BLaER1 treated with 17β-estradiol and CSF1 and Interleukin-3, amounts not matched to agents 10 nM and 100 nM (cell line): Measurements from ENCODE around the gene MIEN1.
A peak's percentile ranks its signal among the peaks of the same experiment; 100 is the strongest.

Source experiments
- H3K27ac ChIP-seq, 11 experiments: shearing (Covaris generic); formaldehyde crosslinking; 2 replicates each; pipeline ENCODE4 v1.8.1; 2022
- H3K27me3 ChIP-seq, 11 experiments: shearing (Covaris generic); formaldehyde crosslinking; 2 replicates each; pipeline ENCODE4 v1.8.1; 2022
- H3K36me3 ChIP-seq, 11 experiments: shearing (Covaris generic); formaldehyde crosslinking; 2 replicates each; pipeline ENCODE4 v1.8.1; 2022
- H3K4me1 ChIP-seq, 10 experiments: shearing (Covaris generic); formaldehyde crosslinking; 2 replicates each; pipeline ENCODE4 v1.8.1; 2022
- H3K4me2 ChIP-seq, 11 experiments: shearing (Covaris generic); formaldehyde crosslinking; 2 replicates each; pipeline ENCODE4 v1.8.1; 2022
- H3K4me3 ChIP-seq, 10 experiments: shearing (Covaris generic); formaldehyde crosslinking; 2 replicates each; pipeline ENCODE4 v1.8.1; 2022
- H3K9ac ChIP-seq, 11 experiments: shearing (Covaris generic); formaldehyde crosslinking; 2 replicates each; pipeline ENCODE4 v1.8.1; 2022
- H3K9me3 ChIP-seq, 11 experiments: shearing (Covaris generic); formaldehyde crosslinking; replicated peaks in 1 of 11; 2 replicates each; pipeline ENCODE4 v1.8.1; 2022
- H4K20me1 ChIP-seq, 11 experiments: shearing (Covaris generic); formaldehyde crosslinking; 2 replicates each; pipeline ENCODE4 v1.8.1; 2022
- Cebpa-rat ChIP-seq, 11 experiments: shearing (Covaris generic); IDR thresholded peaks; 2 replicates each; pipeline ENCODE4 v1.8.1; 2022

The MIEN1 gene

GRCh38 chr17:39757176-39757662 lies 26.9 kb upstream of the MIEN1 start:
- peak overlapping the region in 4 of 11 experiments; percentile 98 to 100 (median 98); a peak in 6 of 22 replicates for H3K27ac ChIP-seq
- peaks cover 65 to 82% (median 76%) of the 10 kb centered on the region in 10 experiments for H3K4me1 ChIP-seq

GRCh38 chr17:39756380-39757079 lies 26.2 kb upstream of the MIEN1 start:
- Histone ChIP-seq H3K9ac (peak overlapping the region in 7 of 11 experiments; percentile 85 to 96 (median 93); a peak in 13 of 22 replicates), H3K27ac (peak overlapping the region in 9 of 11 experiments; percentile 96 to 100 (median 98); a peak in 18 of 22 replicates), H3K4me1 (peaks cover 62 to 82% (median 77%) of the 10 kb centered on the region in 10 experiments), H3K9me3 (no peaks in the 10 kb centered on the region), H3K27me3 (peaks cover 0 to 9% (median 0%) of the 10 kb centered on the region in 11 experiments; a peak in 2 of 22 replicates), H3K4me2 (peak overlapping the region; percentile 86 to 98 (median 94)), H3K4me3 (peak overlapping the region in 3 of 10 experiments; percentile 45 to 63 (median 56); a peak in 5 of 20 replicates), H4K20me1 (no peaks in the 10 kb centered on the region), H3K36me3 (no peaks in the 10 kb centered on the region)
- TF ChIP-seq Cebpa-rat (IDR thresholded peaks at IDR 0.05): no peak

More at GRCh38 chr17:39757176-39757662, 26.9 kb upstream of the MIEN1 start:
- TF ChIP-seq Cebpa-rat (IDR thresholded peaks at IDR 0.05): no peak
- Histone ChIP-seq H3K9me3 (no peaks in the 10 kb centered on the region), H3K27me3 (peaks cover 0 to 9% (median 0%) of the 10 kb centered on the region in 11 experiments; a peak in 2 of 22 replicates), H3K4me3 (no peak overlapping the region), H3K9ac (0 out of 22 replicates have a peak overlapping the region, but pooled peaks of 1 of the 11 experiments have one; percentile 96), H3K36me3 (no peaks in the 10 kb centered on the region), H4K20me1 (no peaks in the 10 kb centered on the region), H3K4me2 (peak overlapping the region; percentile 86 to 98 (median 94))

GRCh38 chr17:39755554-39756379 lies 25.4 kb upstream of the MIEN1 start:
- H3K9me3 ChIP-seq: no peaks in the 10 kb centered on the region
- no peak for TF ChIP-seq Cebpa-rat (IDR thresholded peaks at IDR 0.05)

GRCh38 chr17:39754958-39755553 lies 24.7 kb upstream of the MIEN1 start:
- TF ChIP-seq Cebpa-rat (IDR thresholded peaks at IDR 0.05): no peak
- peak overlapping the region; percentile 87 to 100 (median 98) for H3K27ac ChIP-seq
- peak overlapping the region; percentile 85 to 96 (median 92) for H3K9ac ChIP-seq

More at GRCh38 chr17:39755554-39756379, 25.4 kb upstream of the MIEN1 start:
- Histone ChIP-seq H3K36me3 (no peaks in the 10 kb centered on the region), H3K9ac (peak overlapping the region; percentile 85 to 96 (median 92); a peak in 21 of 22 replicates), H3K27ac (peak overlapping the region; percentile 87 to 100 (median 98); a peak in 21 of 22 replicates), H3K4me3 (peak overlapping the region in 7 of 10 experiments; percentile 45 to 69 (median 57); a peak in 12 of 20 replicates), H4K20me1 (no peaks in the 10 kb centered on the region), H3K4me1 (peaks cover 62 to 84% (median 78%) of the 10 kb centered on the region in 10 experiments), H3K4me2 (peak overlapping the region; percentile 86 to 98 (median 94)), H3K27me3 (peaks cover 0 to 9% (median 0%) of the 10 kb centered on the region in 11 experiments; a peak in 2 of 22 replicates)

GRCh38 chr17:39754161-39754957 lies 24.0 kb upstream of the MIEN1 start:
- H4K20me1 ChIP-seq: no peaks in the 10 kb centered on the region
- peak overlapping the region; percentile 87 to 100 (median 98) for H3K27ac ChIP-seq
- peaks cover 0 to 9% (median 0%) of the 10 kb centered on the region in 11 experiments; a peak in 2 of 22 replicates for H3K27me3 ChIP-seq
- no peaks in the 10 kb centered on the region for H3K9me3 ChIP-seq
- no peak for TF ChIP-seq Cebpa-rat (IDR thresholded peaks at IDR 0.05)
- H3K9ac ChIP-seq: peak overlapping the region; percentile 85 to 96 (median 92)
- H3K4me1 ChIP-seq: peaks cover 57 to 85% (median 80%) of the 10 kb centered on the region in 10 experiments
- peak overlapping the region; percentile 90 to 98 (median 94) for H3K4me2 ChIP-seq
- H3K4me3 ChIP-seq: peak overlapping the region; percentile 45 to 69 (median 58)
- H3K36me3 ChIP-seq: no peaks in the 10 kb centered on the region

More at GRCh38 chr17:39754958-39755553, 24.7 kb upstream of the MIEN1 start:
- Histone ChIP-seq H3K27me3 (peaks cover 0 to 9% (median 0%) of the 10 kb centered on the region in 11 experiments; a peak in 2 of 22 replicates), H3K9me3 (no peaks in the 10 kb centered on the region), H3K4me1 (peaks cover 62 to 90% (median 83%) of the 10 kb centered on the region in 10 experiments), H3K4me2 (peak overlapping the region; percentile 86 to 98 (median 94)), H3K4me3 (peak overlapping the region; percentile 45 to 69 (median 56)), H3K36me3 (no peaks in the 10 kb centered on the region), H4K20me1 (no peaks in the 10 kb centered on the region)

GRCh38 chr17:39753514-39754160 lies 23.3 kb upstream of the MIEN1 start:
- Histone ChIP-seq H3K36me3 (no peaks in the 10 kb centered on the region), H4K20me1 (no peaks in the 10 kb centered on the region), H3K27ac (peak overlapping the region; percentile 86 to 100 (median 98)), H3K4me3 (peak overlapping the region; percentile 38 to 68 (median 57)), H3K9ac (peak overlapping the region; percentile 82 to 96 (median 92)), H3K4me1 (peaks cover 50 to 78% (median 73%) of the 10 kb centered on the region in 10 experiments), H3K9me3 (no peaks in the 10 kb centered on the region), H3K4me2 (peak overlapping the region; percentile 81 to 94 (median 88)), H3K27me3 (peaks cover 0 to 9% (median 0%) of the 10 kb centered on the region in 11 experiments; a peak in 2 of 22 replicates)
- no peak for TF ChIP-seq Cebpa-rat (IDR thresholded peaks at IDR 0.05)

- H3K9ac ChIP-seq: peak overlapping the region in 1 of 11 experiments; percentile 96; a peak in 2 of 22 replicates
- peaks cover 37 to 71% (median 62%) of the 10 kb centered on the region in 10 experiments for H3K4me1 ChIP-seq
- no peak overlapping the region for H3K4me3 ChIP-seq
- no peaks in the 10 kb centered on the region for H3K36me3 ChIP-seq
- H3K4me2 ChIP-seq: peak overlapping the region in 10 of 11 experiments; percentile 81 to 94 (median 86); a peak in 21 of 22 replicates
- no peaks in the 10 kb centered on the region for H3K9me3 ChIP-seq
- H4K20me1 ChIP-seq: no peaks in the 10 kb centered on the region
- peaks cover 0 to 9% (median 0%) of the 10 kb centered on the region in 11 experiments; a peak in 2 of 22 replicates for H3K27me3 ChIP-seq
- H3K27ac ChIP-seq: peak overlapping the region in 4 of 11 experiments; percentile 98 to 100 (median 98); a peak in 4 of 22 replicates
- TF ChIP-seq Cebpa-rat (IDR thresholded peaks at IDR 0.05): no peak
Observed at GRCh38 chr17:39752241-39752881, 22.0 kb upstream of the MIEN1 start.
